GM18907 (cell line): Measurements from ENCODE around the gene PIP4K2C.
"Not testable (repeated sequence)": the region's sequence is repeated elsewhere in the genome, so short reads cannot be mapped to it uniquely, and the experiment has no call there.

Source experiments
- ATAC-seq: cut with Tn5 transposase; IDR thresholded peaks from one replicate; pipeline ENCODE4 v1.9.1; 2021; ENCODE audit warnings: mild to moderate bottlenecking, moderate library complexity; ENCODE audit not compliant: unreplicated experiment

PIP4K2C gene

DNA sequence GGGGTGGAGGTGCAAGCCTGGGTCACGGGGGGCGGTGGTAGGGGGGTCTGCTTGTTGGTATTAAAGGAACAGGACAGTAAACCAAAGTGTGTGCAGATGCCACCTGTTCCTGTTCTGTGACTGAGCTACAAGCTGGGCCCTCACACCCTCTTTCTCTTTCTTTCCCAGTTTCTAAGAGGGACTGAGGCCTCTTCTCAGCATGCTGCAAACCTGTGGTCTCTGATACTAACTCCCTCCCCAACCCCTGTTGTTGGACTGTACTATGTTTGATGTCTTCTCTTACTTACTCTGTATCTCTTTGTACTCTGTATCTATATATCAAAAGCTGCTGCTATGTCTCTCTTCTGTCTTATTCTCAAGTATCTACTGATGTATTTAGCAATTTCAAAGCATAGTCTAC, 6.9 kb upstream of the PIP4K2C start:
- no peak for ATAC-seq

DNA sequence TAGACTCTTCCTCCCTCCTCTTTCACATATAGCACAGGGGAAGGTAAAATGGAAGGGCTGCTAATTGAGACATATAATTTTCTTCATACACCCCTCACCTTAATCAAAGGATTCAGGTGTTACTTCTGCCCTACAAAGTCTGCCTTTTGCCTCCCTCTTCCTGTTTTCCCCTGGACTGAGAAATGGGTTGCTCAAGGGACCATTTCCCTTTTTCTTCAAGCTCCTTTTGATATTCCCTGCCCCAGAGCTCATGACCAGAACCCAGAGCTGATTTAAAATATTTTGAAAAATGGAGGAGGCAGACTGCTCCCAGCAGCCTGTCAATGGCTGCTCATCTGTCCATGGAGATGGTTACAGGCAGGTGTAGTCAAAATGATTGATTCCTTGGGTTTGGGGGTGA, 6.3 kb upstream of the PIP4K2C start:
- ATAC-seq, result no peak

DNA sequence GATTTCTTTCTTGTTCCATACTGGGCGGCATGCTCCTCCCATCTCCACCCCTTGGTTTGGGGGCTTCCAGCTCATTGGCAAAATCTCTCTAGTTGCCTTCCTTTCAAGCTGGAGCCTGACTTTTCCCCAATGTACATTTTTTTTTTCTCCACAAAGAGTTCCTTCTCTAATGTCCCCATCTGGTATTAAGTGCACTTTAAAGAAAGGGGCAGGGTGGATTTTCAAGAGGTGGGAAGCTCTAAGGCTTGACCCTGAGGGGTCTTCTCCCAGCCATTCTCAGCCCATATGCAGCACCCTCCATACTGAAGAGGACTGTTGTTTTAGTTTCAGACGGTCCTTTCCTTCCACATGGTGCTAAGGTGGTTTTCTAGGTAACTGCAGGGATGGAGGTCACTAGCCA, 5.8 kb upstream of the PIP4K2C start:
- no peak for ATAC-seq

DNA sequence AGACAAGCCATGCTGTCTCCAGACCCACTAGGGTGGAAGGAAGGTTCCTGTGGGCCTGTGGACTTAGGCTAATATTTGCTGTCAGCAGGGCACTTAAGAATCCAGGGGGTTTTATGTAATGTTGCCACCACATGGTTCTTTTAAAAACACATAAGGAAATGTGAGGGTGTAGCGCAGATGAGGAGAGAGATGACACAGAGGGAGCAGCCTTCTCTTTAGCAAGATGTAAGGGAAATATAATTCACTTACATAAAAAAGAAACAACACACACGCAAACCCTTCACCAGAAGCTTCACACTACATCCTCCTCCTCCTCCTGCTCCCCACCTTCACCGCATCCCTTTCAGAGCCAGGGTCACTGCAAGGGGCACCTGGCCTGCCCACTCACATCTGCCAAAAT, 4.9 kb upstream of the PIP4K2C start:
- ATAC-seq, result no peak

DNA sequence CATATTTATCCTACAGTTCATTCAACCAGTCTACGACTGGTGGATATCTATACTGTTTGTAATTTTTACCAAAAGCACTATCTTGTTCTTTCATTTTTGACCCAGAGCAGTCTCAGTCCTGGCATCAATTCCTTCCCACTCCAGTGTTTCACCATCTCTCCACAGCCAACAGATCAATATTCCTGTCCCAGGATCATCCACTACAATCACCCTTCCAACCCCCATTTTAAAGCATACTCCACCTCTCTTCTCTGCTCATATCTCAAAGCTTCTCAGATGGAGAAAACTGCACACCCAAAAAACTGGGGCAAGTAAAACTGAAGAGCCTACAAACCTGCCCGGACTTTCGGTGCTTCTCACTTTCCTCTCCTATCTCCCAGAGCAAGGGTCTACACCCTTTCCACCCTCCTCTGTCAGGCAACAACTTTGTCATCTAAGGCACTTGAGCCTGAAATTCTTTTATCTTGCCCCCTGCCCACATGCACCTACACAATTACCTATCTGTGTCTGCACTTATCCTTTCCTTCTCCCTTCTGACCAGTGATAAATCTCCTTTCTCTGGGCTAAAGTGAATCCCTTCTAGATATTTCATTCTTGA, 4.1 kb upstream of the PIP4K2C start:
- ATAC-seq, result no peak

DNA sequence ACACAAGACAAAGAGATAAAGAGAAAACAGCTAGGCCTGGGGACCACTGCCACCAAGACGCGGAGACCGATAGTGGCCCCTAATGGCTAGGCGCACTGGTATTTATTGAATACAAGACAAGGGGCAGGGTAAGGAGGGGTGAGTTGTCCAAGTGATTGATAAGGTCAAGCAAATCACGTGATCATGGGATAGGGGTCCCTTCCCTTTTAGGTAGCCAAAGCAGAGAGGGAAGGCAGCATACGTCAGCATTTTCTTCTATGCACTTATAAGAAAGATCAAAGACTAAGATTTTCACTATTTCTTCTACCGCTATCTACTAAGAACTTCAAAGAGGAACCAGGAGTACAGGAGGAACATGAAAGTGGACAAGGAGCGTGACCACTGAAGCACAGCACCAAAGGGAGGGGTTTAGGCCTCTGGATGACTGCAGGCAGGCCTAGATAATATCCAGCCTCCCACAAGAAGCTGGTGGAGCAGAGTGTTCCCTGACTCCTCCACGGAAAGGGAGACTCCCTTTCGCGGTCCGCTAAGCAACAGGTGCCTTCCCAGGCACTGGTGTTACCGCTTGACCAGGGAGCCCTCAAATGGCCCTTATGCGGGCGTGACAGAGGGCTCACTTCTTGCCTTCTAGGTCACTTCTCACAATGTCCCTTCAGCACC, 1.9 kb upstream of the PIP4K2C start:
- ATAC-seq, result not testable (repeated sequence)

DNA sequence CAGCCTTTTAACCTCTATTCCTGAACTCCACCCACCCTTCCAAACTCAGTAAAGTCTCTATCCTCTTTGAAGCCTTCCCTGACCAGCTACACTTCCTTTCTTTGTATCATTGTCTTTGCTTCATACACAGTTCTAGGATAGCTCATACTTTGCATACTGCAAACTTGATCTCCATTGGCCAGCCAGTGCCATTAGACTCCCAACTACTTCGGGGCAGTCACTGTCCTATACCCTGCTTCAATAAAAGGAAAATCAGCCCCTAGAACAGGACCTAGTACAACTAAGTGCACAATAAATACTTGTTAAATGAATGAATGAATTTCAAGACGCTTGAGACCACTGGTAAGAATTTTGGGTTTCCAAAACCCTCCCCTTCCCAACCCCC, 521 bp upstream of the PIP4K2C start:
- ATAC-seq, result no peak

DNA sequence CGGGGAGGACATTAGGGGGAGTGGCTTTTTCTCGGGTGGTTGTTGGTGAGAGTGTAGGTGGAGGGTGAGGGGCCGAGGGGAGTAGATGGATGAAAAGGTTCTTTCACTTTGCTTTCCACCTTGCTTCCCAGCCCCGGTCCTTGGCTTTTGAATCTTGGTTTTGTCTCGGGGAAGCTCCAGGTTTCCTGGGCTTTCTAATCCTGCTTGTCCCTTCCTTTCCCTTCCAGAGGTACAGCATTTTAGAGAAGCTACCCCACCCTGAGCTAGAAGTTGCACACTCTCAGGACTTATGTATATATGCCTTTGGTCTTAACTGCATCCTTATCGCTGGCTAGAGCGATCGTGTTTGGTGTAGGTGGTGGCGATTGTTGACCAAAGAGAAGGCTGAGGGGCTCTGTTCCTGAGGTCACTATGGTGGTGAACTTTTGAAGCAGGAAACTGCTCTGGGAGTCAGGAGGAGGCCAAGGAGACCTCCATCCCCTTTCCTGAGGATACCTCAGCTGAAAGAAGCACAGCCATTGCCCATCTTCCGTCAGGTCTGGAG, 862 bp downstream of the PIP4K2C start:
- no peak for ATAC-seq

DNA sequence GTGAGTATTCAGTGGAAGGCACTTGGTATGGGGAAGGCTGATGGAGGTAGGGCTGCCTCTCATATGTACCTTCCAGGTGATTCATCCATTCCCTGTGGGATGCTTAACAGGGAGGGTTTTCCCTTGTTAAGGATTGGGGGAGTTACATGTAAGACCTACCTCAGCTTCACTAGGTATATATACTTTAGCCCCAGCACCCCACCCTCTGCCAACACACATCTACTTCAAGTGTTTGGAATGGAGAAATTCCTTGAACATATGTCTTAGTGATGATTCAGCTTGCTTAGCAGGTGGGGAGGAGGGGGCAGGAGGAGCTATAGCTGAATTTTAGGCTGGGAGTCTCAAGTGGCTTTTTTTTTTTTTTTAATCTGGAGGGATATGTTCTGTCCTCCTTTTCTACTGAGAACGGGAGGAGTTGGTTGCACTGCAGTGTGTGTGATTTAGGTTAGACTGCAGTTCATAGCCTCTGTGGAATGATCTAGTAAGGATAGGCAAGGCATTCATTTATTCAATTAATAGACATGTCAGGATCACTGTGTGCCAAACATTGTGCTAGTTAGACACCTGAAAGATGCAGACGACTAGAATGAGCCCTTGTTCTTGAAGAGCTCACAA, 1.7 kb downstream of the PIP4K2C start:
- no peak for ATAC-seq

DNA sequence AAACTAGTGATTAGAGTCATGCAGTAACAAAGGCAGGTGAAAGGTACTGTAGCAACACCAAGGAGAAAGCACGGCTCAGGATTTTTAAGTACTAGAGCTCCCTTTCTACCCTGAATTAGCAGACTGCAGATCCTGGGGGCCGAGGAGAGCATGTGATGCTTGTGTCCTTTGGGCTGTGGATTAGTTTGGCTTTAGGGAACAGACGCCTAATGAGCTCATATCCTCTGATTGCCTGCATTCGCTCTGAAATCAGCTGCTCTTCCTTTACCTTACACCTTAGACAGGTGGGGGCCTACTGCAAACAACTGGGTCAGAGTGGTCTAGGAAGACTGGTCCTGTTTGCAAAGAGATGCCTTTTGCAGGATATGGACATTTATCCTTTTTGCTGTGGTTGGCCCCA, 2.2 kb downstream of the PIP4K2C start:
- no peak for ATAC-seq

DNA sequence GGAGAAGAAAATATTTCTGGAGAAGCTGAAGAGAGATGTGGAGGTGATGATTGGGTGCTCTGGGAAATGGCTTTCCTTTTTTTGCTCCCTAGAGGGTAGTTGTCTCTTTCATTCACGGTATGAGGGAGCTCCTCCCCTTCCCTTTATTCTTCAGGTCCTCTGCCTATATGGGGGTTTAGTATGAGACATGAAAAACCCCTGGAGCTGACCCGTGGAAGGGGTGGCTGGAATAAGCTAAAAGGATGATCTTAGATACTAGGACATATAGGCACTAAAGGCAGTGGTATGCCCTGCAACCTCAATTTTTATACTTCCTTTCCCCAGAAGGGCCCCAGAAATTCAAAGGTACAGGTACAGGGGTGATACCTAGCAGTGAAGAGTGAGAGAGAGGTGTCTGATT, 9.4 kb downstream of the PIP4K2C start:
- ATAC-seq, result no peak

DNA sequence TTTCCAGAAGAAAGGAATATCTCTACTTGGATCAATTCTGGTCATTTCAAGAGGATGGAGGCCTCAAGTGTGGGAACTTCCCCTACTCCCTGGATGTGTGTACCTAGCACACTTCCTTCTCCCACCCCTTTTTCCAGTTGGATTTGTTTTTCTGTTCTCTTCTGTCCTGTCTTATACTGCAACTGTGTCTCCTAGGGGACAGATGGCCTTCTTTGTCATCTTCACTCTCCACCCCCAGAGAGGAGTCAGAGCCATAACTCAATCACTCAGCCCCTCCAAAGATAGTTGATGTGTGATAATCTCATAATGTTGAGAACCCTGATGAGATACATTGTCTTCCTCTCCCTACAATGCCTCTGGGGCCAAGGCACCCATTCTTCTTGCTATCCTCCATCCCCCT, 11.6 kb downstream of the PIP4K2C start:
- ATAC-seq, result no peak

DNA sequence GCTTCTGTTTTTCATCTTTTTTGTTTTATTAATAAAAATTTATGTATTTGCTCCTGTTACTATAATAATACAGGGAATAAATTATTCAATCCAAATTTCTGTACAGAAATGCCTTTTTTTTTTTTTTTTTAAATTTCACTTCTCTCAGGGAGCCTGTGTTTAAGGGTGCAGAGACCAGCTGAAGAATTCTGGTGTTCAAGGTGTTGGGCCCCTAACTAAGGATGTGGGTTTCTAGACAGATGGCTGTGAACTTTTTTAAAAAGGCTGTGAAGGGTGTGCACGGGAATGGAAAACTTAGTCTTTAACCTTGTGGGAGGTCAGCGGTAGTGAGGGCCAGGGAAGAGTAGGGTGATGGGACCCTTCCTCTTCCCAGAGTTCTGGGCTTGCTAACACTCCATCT, 12.3 kb downstream of the PIP4K2C start:
- no peak for ATAC-seq

DNA sequence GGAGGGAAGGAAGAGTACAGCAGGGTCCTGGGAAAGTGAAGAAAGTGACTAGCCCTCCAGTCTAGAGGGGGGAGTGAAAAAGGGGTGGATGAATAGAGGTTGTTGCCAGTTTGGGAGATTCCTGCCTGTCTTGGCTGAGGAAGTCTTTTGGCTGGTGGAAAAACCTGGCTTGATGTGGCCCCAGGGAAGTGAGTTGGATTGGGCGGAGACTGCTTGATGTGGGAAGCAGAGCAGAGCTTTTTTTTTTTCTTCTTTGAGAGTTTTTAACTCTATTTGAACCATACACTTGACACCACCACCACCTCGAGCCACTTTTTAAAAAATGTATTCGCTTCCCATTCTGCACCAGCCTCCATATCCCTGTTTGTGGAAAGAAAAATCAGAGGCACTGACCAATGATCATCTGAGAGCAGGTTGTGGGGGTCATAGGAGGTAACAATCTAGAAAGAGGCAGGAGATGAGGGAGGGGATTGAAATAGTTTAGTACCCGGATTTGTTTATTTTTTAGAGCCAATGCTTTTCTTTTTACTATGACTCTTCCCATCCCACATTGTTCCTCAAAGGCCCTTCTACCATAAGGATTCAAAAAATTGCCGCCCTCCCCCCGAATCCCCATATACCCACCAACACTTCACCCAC, 12.9 kb downstream of the PIP4K2C start:
- no peak for ATAC-seq

DNA sequence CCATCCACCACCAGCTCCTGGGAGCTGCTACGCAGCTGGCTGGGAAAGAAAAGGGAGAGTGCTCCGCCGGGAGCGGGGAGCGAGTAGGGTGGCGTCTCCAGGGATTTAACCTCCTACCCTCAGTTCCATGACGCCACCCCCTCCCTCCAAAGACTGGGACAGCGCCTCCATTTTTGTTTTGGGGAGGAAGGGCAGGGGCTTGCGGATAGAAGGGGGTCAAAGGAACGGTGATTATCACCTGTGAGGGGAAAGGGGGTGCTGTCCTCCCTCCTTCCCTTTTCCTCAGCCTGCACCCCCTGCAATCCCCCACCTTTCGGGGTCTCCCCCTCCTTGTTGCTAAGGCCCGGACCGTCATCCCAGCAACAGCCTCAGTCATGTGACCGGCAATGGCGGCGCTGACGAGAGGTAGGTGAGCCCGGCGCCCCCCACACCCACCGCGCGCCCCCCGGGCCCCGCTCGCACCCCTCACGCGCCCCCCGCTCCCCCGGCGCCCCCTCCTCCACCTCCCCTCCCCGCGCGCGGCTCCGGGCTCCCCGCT, 13.5 kb downstream of the PIP4K2C start, which contains the start of gene DTX3:
Gene DTX3, plus strand, starts transcription at position 371 of the 538 bp plus-strand sequence. CDS start 1,694 bp downstream, outside the sequence.
- peak; percentile 57 for ATAC-seq

DNA sequence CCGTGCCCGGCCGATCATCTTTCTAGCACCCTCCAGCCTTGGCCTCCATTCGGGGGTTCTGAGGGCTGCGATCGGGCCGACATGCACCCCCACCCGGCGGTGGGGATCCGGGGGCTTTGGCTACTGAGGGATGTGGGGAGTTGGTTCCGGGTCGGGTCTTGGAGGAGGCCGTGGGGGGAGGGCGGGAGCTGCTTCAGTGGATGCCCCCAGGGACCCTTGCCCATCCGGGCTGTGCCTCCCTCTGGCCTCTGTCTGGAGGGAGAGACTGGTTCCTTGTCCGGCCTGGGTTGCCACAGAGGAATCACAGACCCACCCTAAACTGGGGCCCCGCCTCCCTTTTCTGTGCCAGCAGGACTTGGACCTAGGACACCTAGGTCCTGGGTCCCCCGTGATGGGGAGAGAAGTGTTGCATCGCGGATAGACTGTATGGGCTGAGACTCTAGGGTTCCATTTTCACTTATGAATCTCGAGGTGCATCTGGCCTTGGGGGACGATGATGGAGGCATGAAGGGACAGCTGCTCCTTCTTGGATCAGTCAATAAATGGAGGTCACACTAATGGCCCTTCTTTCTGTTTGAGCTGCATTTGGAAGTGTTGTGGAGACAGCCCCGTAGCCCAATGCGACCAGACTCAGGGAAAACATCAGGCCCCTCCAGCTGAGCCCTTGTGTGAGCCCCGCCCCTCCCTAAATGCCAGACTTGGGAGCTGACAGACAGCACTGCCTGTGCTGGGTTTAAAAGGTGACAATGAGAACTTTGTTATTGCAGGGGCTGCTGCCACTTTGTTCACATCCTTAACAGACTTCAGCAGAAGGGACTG, 14.2 kb downstream of the PIP4K2C start:
- peak; percentile 6 for ATAC-seq

DNA sequence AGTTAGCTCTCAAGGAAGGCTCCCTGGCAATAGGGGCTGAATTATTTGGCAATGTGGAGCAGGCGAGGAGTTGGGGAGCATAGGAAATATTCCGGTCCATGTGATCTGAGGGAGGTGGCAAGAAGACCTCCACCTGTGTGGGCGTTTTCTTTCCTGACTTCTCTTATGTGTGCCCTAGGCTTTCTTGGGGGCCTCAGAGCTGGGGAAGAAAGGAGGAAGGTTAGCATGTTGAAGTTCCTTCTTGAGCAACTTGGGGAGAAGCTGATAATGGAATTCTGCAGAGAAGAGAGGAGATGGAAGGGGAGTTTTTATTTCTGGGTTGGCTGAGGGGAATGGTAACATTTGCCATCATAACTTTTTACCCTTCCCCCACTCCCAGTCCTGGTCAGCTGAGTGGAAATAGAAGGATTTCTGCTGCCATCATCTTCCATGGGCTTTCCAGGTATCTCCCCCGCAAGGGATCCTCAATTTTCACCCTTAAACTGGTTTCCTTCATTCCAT, 14.9 kb downstream of the PIP4K2C start:
- ATAC-seq, result no peak

DNA sequence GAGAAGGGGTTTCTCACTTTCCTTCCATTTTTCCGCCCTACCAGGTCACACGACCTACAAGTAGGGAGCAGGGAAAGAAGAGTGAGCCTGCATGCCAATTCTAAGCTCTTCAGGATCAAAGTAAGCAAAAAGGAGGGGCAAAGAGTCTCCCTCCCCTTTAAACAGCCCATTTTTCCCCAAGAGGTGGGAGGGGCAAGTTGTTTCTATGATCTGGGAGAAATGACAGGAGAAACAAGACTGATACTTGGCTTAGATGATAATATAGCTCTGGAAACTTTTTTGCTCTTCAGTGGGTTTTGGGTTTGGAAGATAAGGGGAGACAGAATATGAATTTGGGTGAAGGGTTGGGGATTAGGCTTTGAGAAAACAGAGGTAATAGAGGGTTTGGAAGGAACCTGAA, 15.4 kb downstream of the PIP4K2C start:
- no peak for ATAC-seq

DNA sequence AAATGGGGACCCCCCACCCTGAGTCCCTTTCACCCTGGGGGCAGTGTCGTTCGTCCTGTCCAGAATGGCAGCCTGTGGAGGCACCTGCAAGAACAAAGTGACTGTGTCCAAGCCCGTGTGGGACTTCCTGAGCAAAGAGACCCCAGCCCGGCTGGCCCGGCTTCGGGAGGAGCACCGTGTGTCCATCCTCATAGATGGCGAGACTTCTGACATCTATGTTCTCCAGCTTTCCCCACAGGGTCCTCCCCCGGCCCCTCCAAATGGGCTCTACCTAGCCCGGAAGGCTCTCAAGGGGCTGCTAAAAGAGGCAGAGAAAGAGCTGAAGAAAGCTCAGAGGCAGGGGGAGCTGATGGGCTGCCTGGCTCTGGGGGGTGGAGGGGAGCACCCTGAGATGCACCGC, 15.8 kb downstream of the PIP4K2C start:
- no peak for ATAC-seq

DNA sequence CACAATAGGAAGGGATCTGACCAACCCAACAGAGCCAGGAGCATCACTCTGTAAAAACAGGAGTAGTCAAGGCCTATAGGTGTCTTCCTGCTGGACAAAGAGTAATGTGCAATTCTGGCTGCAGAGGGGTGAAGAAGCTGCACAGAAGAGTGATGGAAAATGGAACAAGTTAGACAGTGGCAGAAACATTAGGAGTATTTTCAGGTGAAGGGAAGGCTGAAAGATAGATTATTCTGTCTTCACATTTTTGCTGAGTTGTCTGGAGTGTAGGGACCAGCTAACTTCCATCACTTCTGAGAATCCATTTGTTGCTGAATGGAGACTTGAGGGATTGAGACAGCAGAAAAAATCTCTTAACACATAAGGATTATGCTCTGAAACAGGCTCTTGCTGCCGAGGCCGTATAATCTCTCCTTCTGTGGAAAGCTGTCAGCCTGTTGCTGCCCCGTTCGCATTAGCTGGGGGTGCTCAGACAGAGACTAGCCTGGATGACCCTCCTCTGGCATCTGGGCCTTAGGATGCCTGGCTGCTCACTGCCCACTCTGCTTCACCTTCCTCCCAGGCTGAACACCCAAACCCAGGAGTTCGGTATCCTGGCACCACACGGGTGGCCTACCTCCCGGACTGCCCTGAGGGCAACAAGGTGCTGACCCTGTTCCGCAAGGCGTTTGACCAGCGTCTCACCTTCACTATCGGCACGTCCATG, 17.1 kb downstream of the PIP4K2C start:
- ATAC-seq, result no peak
